H1 (cell line): ENCODE measurements around the gene EPB41L5. TPM values are rescaled to one million over a fixed set of nuclear protein-coding genes. Genes with fewer than 3 reads are reported as not detected.

ENCODE experiments used
- CTCF ChIA-PET: fragments of 300-600 bp; sonication (Branson Sonifier 250); formaldehyde crosslinking; loops from one replicate; lab custom pipeline; 2021; ENCODE audit not compliant: partially characterized antibody; lab: Charles Lee
- POLR2A ChIA-PET: fragments of 300-600 bp; sonication (Branson Sonifier 250); formaldehyde crosslinking; loops from one replicate; lab custom pipeline; 2021; ENCODE audit warnings: inconsistent platforms; ENCODE audit not compliant: partially characterized antibody; lab: Charles Lee
- DNase-seq, 2 experiments: peaks; one replicate each; pipeline versions ENCODE4 v3.0.0 to v3.0.0-alpha.2; 2010 to 2022; ENCODE audit warnings: low spot score in 2 of 2, low read depth in 1 of 2, mixed read lengths in 1 of 2
- FAIRE-seq: peaks from 2 replicates; lab custom pipeline; 2011; peaks lifted over from hg19 to GRCh38; lab: Jason Lieb, UNC
- H2AFZ ChIP-seq: 2 replicates; pipeline ENCODE4 v1.8.1; 2012; ENCODE audit warnings: low read length, inconsistent platforms
- H2AK5ac ChIP-seq: 2 replicates; pipeline ENCODE4 v1.6.1; 2013; ENCODE audit warnings: low read depth, low read length
- H2BK120ac ChIP-seq: replicated peaks from 2 replicates; pipeline ENCODE3; 2013; ENCODE audit warnings: low read depth, low read length, inconsistent platforms
- H2BK12ac ChIP-seq: 2 replicates; pipeline ENCODE4 v1.6.1; 2013; ENCODE audit warnings: low read depth, low read length
- H2BK15ac ChIP-seq: 2 replicates; pipeline ENCODE4 v1.6.1; 2013; ENCODE audit warnings: low read length
- H2BK20ac ChIP-seq: 2 replicates; pipeline ENCODE4 v1.6.1; 2013; ENCODE audit warnings: low read length
- H2BK5ac ChIP-seq: 2 replicates; pipeline ENCODE4 v1.6.1; 2013; ENCODE audit warnings: low read depth, low read length
- H3K14ac ChIP-seq: 2 replicates; pipeline ENCODE4 v1.6.1; 2013; ENCODE audit warnings: inconsistent platforms; ENCODE audit not compliant: insufficient read length
- H3K18ac ChIP-seq: 2 replicates; pipeline ENCODE4 v1.6.1; 2013; ENCODE audit warnings: low read length; ENCODE audit errors: extremely low read depth
- H3K23ac ChIP-seq: 2 replicates; pipeline ENCODE4 v1.6.1; 2013; ENCODE audit warnings: inconsistent platforms; ENCODE audit not compliant: insufficient read length
- H3K23me2 ChIP-seq: 2 replicates; pipeline ENCODE4 v1.6.1; 2013; ENCODE audit warnings: low read depth, low read length
- H3K27ac ChIP-seq: 2 replicates; pipeline ENCODE4 v1.6.1; 2011; ENCODE audit warnings: low read depth, low read length, inconsistent platforms
- H3K27me3 ChIP-seq, 4 experiments: replicated peaks in 1 of 4; 1 replicate in 1 of 4; 2 replicates in 3 of 4; pipeline versions ENCODE4 v1.6.1 to v1.8.1; 2011 to 2013; ENCODE audit warnings: low read length in 3 of 4, mild to moderate bottlenecking in 3 of 4, inconsistent platforms in 2 of 4, mixed read lengths in 2 of 4, moderate library complexity in 1 of 4; ENCODE audit not compliant: control insufficient read depth in 3 of 4, insufficient read depth in 3 of 4; ENCODE audit errors: extremely low read depth in 1 of 4
- H3K36me3 ChIP-seq, 4 experiments: 2 replicates each; pipeline versions ENCODE4 v1.6.1 to v1.8.1; 2011 to 2013; ENCODE audit warnings: mild to moderate bottlenecking in 4 of 4, low read length in 3 of 4, moderate library complexity in 2 of 4, control low read depth in 1 of 4, inconsistent platforms in 1 of 4; ENCODE audit not compliant: insufficient read depth in 4 of 4, control insufficient read depth in 2 of 4
- H3K4ac ChIP-seq: replicated peaks from 2 replicates; pipeline ENCODE3; 2013; ENCODE audit warnings: low read length, low read depth, mixed read lengths, inconsistent platforms; ENCODE audit not compliant: insufficient read length
- H3K4me1 ChIP-seq, 4 experiments: replicated peaks in 1 of 4; 1 replicate in 1 of 4; 2 replicates in 3 of 4; pipeline versions ENCODE4 v1.6.1 to v1.8.1; 2011 to 2013; ENCODE audit warnings: low read length in 3 of 4, inconsistent platforms in 2 of 4, mixed read lengths in 1 of 4; ENCODE audit not compliant: insufficient read depth in 4 of 4, control insufficient read depth in 3 of 4
- H3K4me2 ChIP-seq, 2 experiments: 2 replicates each; pipeline versions ENCODE4 v1.6.1 to v1.8.1; 2011 to 2013; ENCODE audit warnings: low read depth in 2 of 2, low read length in 2 of 2, control low read depth in 1 of 2, inconsistent platforms in 1 of 2, mild to moderate bottlenecking in 1 of 2; ENCODE audit not compliant: insufficient read depth in 1 of 2
- H3K4me3 ChIP-seq, 4 experiments: fragments of 200-600, 300-600 bp in 1 of 4; sonication (generic), shearing (Covaris generic), sonication (Bioruptor Twin) in 1 of 4; 2 replicates each; pipeline versions ENCODE4 v1.5.1 to v1.8.1; 2011 to 2016; ENCODE audit warnings: low read length in 4 of 4, low read depth in 3 of 4, control low read depth in 2 of 4, inconsistent platforms in 2 of 4, mild to moderate bottlenecking in 2 of 4, mixed read lengths in 1 of 4, moderate library complexity in 1 of 4; ENCODE audit not compliant: insufficient read depth in 2 of 4; ENCODE audit errors: extremely low read depth in 1 of 4
- H3K56ac ChIP-seq: replicated peaks from 2 replicates; pipeline ENCODE3; 2013; ENCODE audit warnings: low read depth, mild to moderate bottlenecking, mixed read lengths, low read length, inconsistent platforms; ENCODE audit not compliant: insufficient read length
- H3K79me1 ChIP-seq: 2 replicates; pipeline ENCODE4 v1.6.1; 2013; ENCODE audit warnings: low read depth, low read length, control low read depth
- H3K79me2 ChIP-seq, 2 experiments: 2 replicates each; pipeline versions ENCODE4 v1.6.1 to v1.8.1; 2012 to 2013; ENCODE audit warnings: low read length in 2 of 2, mild to moderate bottlenecking in 2 of 2, inconsistent platforms in 1 of 2; ENCODE audit not compliant: insufficient read depth in 2 of 2, control insufficient read depth in 1 of 2
- H3K9ac ChIP-seq, 4 experiments: replicated peaks in 1 of 4; 1 replicate in 1 of 4; 2 replicates in 3 of 4; pipeline versions ENCODE4 v1.6.1 to v1.8.1; 2011 to 2013; ENCODE audit warnings: low read depth in 3 of 4, low read length in 3 of 4, control low read depth in 2 of 4, mild to moderate bottlenecking in 2 of 4, moderate library complexity in 2 of 4, inconsistent platforms in 1 of 4; ENCODE audit errors: extremely low read depth in 1 of 4
- H3K9me3 ChIP-seq, 2 experiments: 2 replicates each; pipeline versions ENCODE4 v1.6.1 to v1.8.1; 2012 to 2013; ENCODE audit warnings: mild to moderate bottlenecking in 2 of 2, moderate library complexity in 2 of 2, control low read depth in 1 of 2, inconsistent platforms in 1 of 2, low read depth in 1 of 2, low read length in 1 of 2, mixed read lengths in 1 of 2; ENCODE audit not compliant: insufficient read depth in 2 of 2
- H4K20me1 ChIP-seq, 2 experiments: replicated peaks in 1 of 2; 2 replicates each; pipeline versions ENCODE3 to v1.8.1; 2011 to 2013; ENCODE audit warnings: inconsistent platforms in 2 of 2, low read length in 2 of 2, mild to moderate bottlenecking in 1 of 2; ENCODE audit not compliant: insufficient read depth in 2 of 2, control insufficient read depth in 1 of 2
- H4K5ac ChIP-seq: 2 replicates; pipeline ENCODE4 v1.6.1; 2013; ENCODE audit warnings: low read length, low read depth, mixed read lengths, inconsistent platforms; ENCODE audit not compliant: insufficient read length
- H4K8ac ChIP-seq: 2 replicates; pipeline ENCODE4 v1.8.0; 2013; ENCODE audit warnings: mild to moderate bottlenecking, moderate library complexity, low read length, inconsistent platforms; ENCODE audit not compliant: insufficient read depth; ENCODE audit errors: extremely low read depth
- H4K91ac ChIP-seq: replicated peaks from 2 replicates; pipeline ENCODE3; 2013; ENCODE audit warnings: low read length, mixed read lengths, inconsistent platforms; ENCODE audit not compliant: insufficient read length
- ATF3 ChIP-seq: IDR thresholded peaks from 2 replicates; pipeline ENCODE4 v1.6.1; 2011; ENCODE audit warnings: low read depth, mild to moderate bottlenecking, low read length; ENCODE audit not compliant: insufficient read depth
- BCL11A ChIP-seq, 2 experiments: IDR thresholded peaks; one replicate each; pipeline ENCODE4 v1.6.1; 2011; ENCODE audit warnings: low read depth in 2 of 2, low read length in 2 of 2, mild to moderate bottlenecking in 2 of 2
- CBX5 ChIP-seq: fragments of 300-800, 300-1000 bp; sonication (generic); IDR thresholded peaks from 2 replicates; pipeline ENCODE4 v1.7.1; 2016; ENCODE audit warnings: antibody characterized with exemption, low read length, low read depth
- CHD1 ChIP-seq: IDR thresholded peaks from 2 replicates; pipeline ENCODE4 v1.6.1; 2012; ENCODE audit warnings: low read depth, low read length, improper control_type of control experiment
- RFX5 ChIP-seq: IDR thresholded peaks from 2 replicates; pipeline ENCODE4 v1.6.1; 2011; ENCODE audit warnings: low read depth, low read length, improper control_type of control experiment, borderline replicate concordance
- RXRA ChIP-seq: IDR thresholded peaks from 2 replicates; pipeline ENCODE4 v1.6.1; 2011; ENCODE audit warnings: low read depth, mild to moderate bottlenecking, low read length, moderate library complexity; ENCODE audit not compliant: insufficient read depth
- TEAD4 ChIP-seq: IDR thresholded peaks from 2 replicates; pipeline ENCODE4 v1.6.1; 2012; ENCODE audit warnings: low read depth, low read length, inconsistent platforms, mixed read lengths
- USF2 ChIP-seq: IDR thresholded peaks from 2 replicates; pipeline ENCODE4 v1.6.1; 2011; ENCODE audit warnings: low read length, improper control_type of control experiment
- WGBS, 2 experiments: shearing (Covaris generic) in 1 of 2; methylation state at CpG; one replicate each; pipeline versions ENCODE4 v1.1.6 to v1.1.7; 2013 to 2015; ENCODE audit warnings: low lambda C conversion rate in 2 of 2, mixed read lengths in 2 of 2, inconsistent platforms in 1 of 2, low coverage in 1 of 2, missing lambda C conversion rate in 1 of 2; ENCODE audit not compliant: insufficient replicate concordance in 2 of 2, insufficient coverage in 1 of 2, insufficient read length in 1 of 2; ENCODE audit errors: extremely low coverage in 1 of 2, missing lambda C conversion rate in 1 of 2; 5-methylcytosine and 5-hydroxymethylcytosine counted together
- polyA plus RNA-seq, 7 experiments: library from polyadenylated mRNA; depleted of rRNA in 3 of 7; stranded (reverse) in 5 of 7; unstranded in 2 of 7; fragments of >200 nt in 5 of 7; fragments of 200-250 nt in 2 of 7; gene quantifications; 1 replicate in 5 of 7; 2 replicates in 1 of 7; 4 replicates in 1 of 7; pipeline versions ENCODE4 v1.2.1 to v1.2.3, GENCODE V29; 2011 to 2013; ENCODE audit warnings: missing spikeins in 2 of 7, mixed read lengths in 2 of 7
- total RNA-seq: library from RNA; stranded (reverse); fragmentation: NEBNext Ultra II Directional; extraction: Animal tissue kit (Norgen Biotek cat#: 25700); gene quantifications from 2 replicates; pipeline ENCODE4 v1.2.1, GENCODE V29; 2021
- TF ChIP-seq, protein P1 (sequence below): IDR thresholded peaks from 2 replicates; pipeline ENCODE4 v1.6.1; 2012; ENCODE audit warnings: low read length, inconsistent platforms

Gene EPB41L5
- total and polyA plus RNA-seq, 2 of the 8 experiments (the other 6 are each of a cell fraction or from before 2014, with no cell fraction given) = 13.5 to 32.3 TPM

DNA sequence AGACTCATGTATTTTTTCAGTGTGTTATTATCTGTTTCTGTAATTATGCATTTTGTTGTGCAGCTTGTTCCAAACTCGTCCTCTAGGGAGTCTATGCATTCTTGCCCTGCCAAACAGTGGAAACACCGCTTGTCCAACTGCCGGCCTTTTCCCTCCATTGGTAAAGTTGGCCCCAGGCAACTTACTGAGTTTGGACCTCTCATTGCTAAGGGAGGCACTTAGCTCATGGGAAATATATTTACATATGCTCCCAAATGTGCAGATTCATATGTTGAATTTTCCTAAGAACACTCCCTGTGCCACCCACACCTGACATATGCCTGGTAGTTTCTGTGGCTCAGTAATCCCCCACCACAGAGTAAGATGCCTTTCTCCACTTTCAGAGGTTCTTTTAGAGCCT is 112.3 kb downstream of the EPB41L5 start:
- no peak for FAIRE-seq
- Histone ChIP-seq H3K4me1 (no peaks in the 10 kb centered on the region), H2AFZ (no peak overlapping the region), H2BK20ac (no peak overlapping the region), H4K91ac (no peak overlapping the region), H3K18ac (no peak overlapping the region), H3K4me2 (no peak overlapping the region), H3K36me3 (no peaks in the 10 kb centered on the region; a peak in 1 of 8 replicates), H3K79me2 (no peaks in the 10 kb centered on the region), H2AK5ac (no peak overlapping the region), H2BK120ac (no peak overlapping the region), H3K79me1 (no peaks in the 10 kb centered on the region), H3K23ac (no peak overlapping the region), H4K8ac (no peak overlapping the region), H3K27ac (no peak overlapping the region), H2BK5ac (no peak overlapping the region), H2BK15ac (no peak overlapping the region), H4K5ac (no peak overlapping the region), H3K9me3 (no peaks in the 10 kb centered on the region), H3K4ac (no peak overlapping the region), H3K9ac (no peak overlapping the region), H3K4me3 (no peak overlapping the region), H3K23me2 (no peaks in the 10 kb centered on the region), H2BK12ac (no peak overlapping the region), H3K14ac (no peak overlapping the region), H3K27me3 (no peaks in the 10 kb centered on the region), H3K56ac (no peak overlapping the region), H4K20me1 (no peaks in the 10 kb centered on the region)
- ChIA-PET POLR2A (no interaction called here), CTCF (interaction anchor here (1.2 kb wide), 1 partner anchor 15 kb away, joined by 4 read pairs; no protein-coding TSS in a partner anchor)
- TF ChIP-seq, protein P1, sequence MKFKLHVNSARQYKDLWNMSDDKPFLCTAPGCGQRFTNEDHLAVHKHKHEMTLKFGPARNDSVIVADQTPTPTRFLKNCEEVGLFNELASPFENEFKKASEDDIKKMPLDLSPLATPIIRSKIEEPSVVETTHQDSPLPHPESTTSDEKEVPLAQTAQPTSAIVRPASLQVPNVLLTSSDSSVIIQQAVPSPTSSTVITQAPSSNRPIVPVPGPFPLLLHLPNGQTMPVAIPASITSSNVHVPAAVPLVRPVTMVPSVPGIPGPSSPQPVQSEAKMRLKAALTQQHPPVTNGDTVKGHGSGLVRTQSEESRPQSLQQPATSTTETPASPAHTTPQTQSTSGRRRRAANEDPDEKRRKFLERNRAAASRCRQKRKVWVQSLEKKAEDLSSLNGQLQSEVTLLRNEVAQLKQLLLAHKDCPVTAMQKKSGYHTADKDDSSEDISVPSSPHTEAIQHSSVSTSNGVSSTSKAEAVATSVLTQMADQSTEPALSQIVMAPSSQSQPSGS = no peak
- TF ChIP-seq USF2 = no peak
- TF ChIP-seq CBX5 = no peak
- no peak for TF ChIP-seq RXRA
- TF ChIP-seq CHD1 = no peak
- TF ChIP-seq ATF3 = no peak
- TF ChIP-seq TEAD4 = no peak
- TF ChIP-seq BCL11A (IDR thresholded peaks at IDR 0.05; ENCODE audit: low read depth in 2 of 2, low read length in 2 of 2) = no peak
- no peak for TF ChIP-seq RFX5
- WGBS, 2 experiments = 92% methylated on average over 3 of the region's 3 CpGs; no CpG with 5 or more reads in 1 of the 2 experiments
- no peak for DNase-seq
